PC-3 (cell line): ENCODE results near the gene WHAMM. TPM values are rescaled to one million over a fixed set of nuclear protein-coding genes. Genes with fewer than 3 reads are reported as not detected.
"Not testable (repeated sequence)": the region's sequence is repeated elsewhere in the genome, so short reads cannot be mapped to it uniquely, and the experiment has no call there.

Experiments
- ATAC-seq: fragments of 200-7000 bp; cut with Tn5 transposase; 2 replicates; pipeline ENCODE4 v1.9.1; 2020; ENCODE audit warnings: mild to moderate bottlenecking, moderate library complexity
- BruUV-seq: library from RNA; stranded (reverse); fragments of 400-500 nt; replicated peaks from 2 replicates; lab custom pipeline; 2021; lab: Mats Ljungman, UMichigan
- CTCF ChIA-PET: fragments of 300-600 bp; sonication (Branson Sonifier 250); formaldehyde crosslinking; loops from one replicate; lab custom pipeline; 2022; ENCODE audit warnings: antibody characterized with exemption; lab: Charles Lee
- POLR2A ChIA-PET: fragments of 300-600 bp; sonication (Branson Sonifier 250); formaldehyde crosslinking; loops from one replicate; lab custom pipeline; 2022; ENCODE audit warnings: antibody characterized with exemption; ENCODE audit not compliant: unreplicated experiment; lab: Charles Lee
- DNase-seq: peaks from one replicate; pipeline ENCODE4 v3.0.0-alpha.2; 2015
- H2AFZ ChIP-seq: fragments of 300-600 bp; sonication (generic); 2 replicates; pipeline ENCODE4 v1.6.0; 2016; ENCODE audit warnings: antibody characterized with exemption, low read length
- H3F3A ChIP-seq: fragments of 300-600 bp; sonication (generic); one replicate; pipeline ENCODE4 v1.6.0; 2017; ENCODE audit warnings: antibody characterized with exemption, low read length, control low read depth, mild to moderate bottlenecking; ENCODE audit not compliant: unreplicated experiment
- H3K27ac ChIP-seq: fragments of 300-600 bp; sonication (generic); 2 replicates; pipeline ENCODE4 v1.5.1; 2016; ENCODE audit warnings: mild to moderate bottlenecking, low read length
- H3K27me3 ChIP-seq: fragments of 300-600 bp; sonication (generic); 2 replicates; pipeline ENCODE4 v1.6.1; 2016; ENCODE audit warnings: low read length, mixed read lengths
- H3K36me3 ChIP-seq: fragments of 300-600 bp; sonication (generic); 2 replicates; pipeline ENCODE4 v1.6.1; 2016; ENCODE audit warnings: low read depth, mixed run types, low read length, mixed read lengths
- H3K4me1 ChIP-seq: fragments of 300-600 bp; sonication (generic); 2 replicates; pipeline ENCODE4 v1.5.1; 2016; ENCODE audit warnings: low read length; ENCODE audit not compliant: insufficient read depth
- H3K4me2 ChIP-seq: fragments of 300-600 bp; sonication (generic); 2 replicates; pipeline ENCODE4 v1.6.0; 2016; ENCODE audit warnings: low read length
- H3K4me3 ChIP-seq: fragments of 300-600 bp; sonication (generic); 2 replicates; pipeline ENCODE4 v1.5.1; 2016; ENCODE audit warnings: mild to moderate bottlenecking, low read length, mixed read lengths
- H3K79me2 ChIP-seq: fragments of 300-600 bp; sonication (generic); 2 replicates; pipeline ENCODE4 v1.6.1; 2017; ENCODE audit warnings: low read length, mixed read lengths
- H3K9ac ChIP-seq: fragments of 300-600 bp; sonication (generic); 2 replicates; pipeline ENCODE4 v1.6.0; 2016; ENCODE audit warnings: mild to moderate bottlenecking, low read length
- H3K9me2 ChIP-seq: fragments of 300-600 bp; sonication (generic); replicated peaks from 2 replicates; pipeline ENCODE4 v1.6.1; 2016; ENCODE audit warnings: mixed run types, low read length, mixed read lengths
- H3K9me3 ChIP-seq: fragments of 300-600 bp; sonication (generic); 2 replicates; pipeline ENCODE4 v1.6.1; 2016; ENCODE audit warnings: low read length, mixed read lengths
- H4K20me1 ChIP-seq: fragments of 300-600 bp; sonication (generic); 2 replicates; pipeline ENCODE4 v1.6.1; 2016; ENCODE audit warnings: low read length, mixed read lengths
- CTCF ChIP-seq: fragments of 300-600 bp; sonication (generic); conservative IDR thresholded peaks from 2 replicates; pipeline ENCODE4 v1.5.1; 2017; ENCODE audit warnings: antibody characterized with exemption, low read depth, mild to moderate bottlenecking, low read length
- EZH2 ChIP-seq: fragments of 300-600 bp; sonication (generic); IDR thresholded peaks from one replicate; pipeline ENCODE4 v1.6.1; 2017; ENCODE audit warnings: antibody characterized with exemption, mild to moderate bottlenecking, low read length; ENCODE audit not compliant: unreplicated experiment
- EZH2phosphoT487 ChIP-seq: fragments of 300-600 bp; sonication (generic); IDR thresholded peaks from 2 replicates; pipeline ENCODE4 v1.6.1; 2018; ENCODE audit warnings: mild to moderate bottlenecking, antibody characterized with exemption, low read length, borderline replicate concordance
- intact Hi-C: fragments of 100-400 bp; cut with micrococcal nuclease; formaldehyde crosslinking; loops from 2 replicates; pipeline ENCODE4 v1.9.0; 2023
- total RNA-seq: library from RNA; depleted of rRNA; stranded (reverse); fragments of >200 nt; gene quantifications from 2 replicates; pipeline ENCODE4 v1.2.3, GENCODE V29; 2014

Gene WHAMM
- total RNA-seq, 1 experiment from 2014 or later = 4.6 TPM

GRCh38 chr15:82858932-82859331 is 49.5 kb downstream of the WHAMM start:
- H3K4me3 ChIP-seq = no peak overlapping the region
- H3K9ac ChIP-seq = no peak overlapping the region
- H2AFZ ChIP-seq = no peak overlapping the region
- intact Hi-C loops = no loop called here
- H3K36me3 ChIP-seq = no peaks in the 10 kb centered on the region
- ChIA-PET POLR2A (no interaction called here), CTCF (no interaction called here)
- H3K27me3 ChIP-seq = no peaks in the 10 kb centered on the region
- ATAC-seq (no peak), DNase-seq (no peak)
- no peaks in the 10 kb centered on the region for H3K9me2 ChIP-seq
- no peak for TF ChIP-seq EZH2phosphoT487
- no peaks in the 10 kb centered on the region for H4K20me1 ChIP-seq
- no peak overlapping the region for H3K4me2 ChIP-seq
- no peaks in the 10 kb centered on the region for H3K4me1 ChIP-seq
- H3K79me2 ChIP-seq = no peaks in the 10 kb centered on the region
- no peaks in the 10 kb centered on the region for H3F3A ChIP-seq
- BruUV-seq = no TSS peak
- H3K27ac ChIP-seq = no peak overlapping the region
- no peaks in the 10 kb centered on the region for H3K9me3 ChIP-seq

DNA sequence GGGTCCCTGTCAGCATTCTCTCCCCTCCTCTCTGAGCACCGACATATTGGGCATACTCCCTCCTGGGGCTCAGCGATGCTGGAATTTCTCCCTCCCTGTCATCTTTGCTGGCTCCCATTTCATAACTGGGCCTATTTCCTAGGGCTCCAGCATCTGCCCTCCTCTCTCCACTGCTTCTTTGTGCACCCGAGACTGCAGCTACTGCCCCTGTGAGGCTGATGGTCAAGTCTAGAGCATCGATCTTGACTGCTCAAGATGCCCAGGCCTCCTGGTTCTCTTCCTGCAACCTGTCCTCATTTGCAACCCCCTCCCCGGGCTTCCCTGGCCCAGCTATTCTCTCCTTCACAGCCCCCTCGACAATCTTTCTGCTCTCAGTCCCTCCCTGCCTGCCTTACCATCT is 53.5 kb downstream of the WHAMM start:
- no peaks in the 10 kb centered on the region for H3K79me2 ChIP-seq
- no peaks in the 10 kb centered on the region for H3K27me3 ChIP-seq
- POLR2A ChIA-PET = no interaction called here
- no peak overlapping the region for H3K27ac ChIP-seq
- H3K9ac ChIP-seq = no peak overlapping the region
- no peaks in the 10 kb centered on the region for H4K20me1 ChIP-seq
- intact Hi-C loops = no loop called here
- no peak overlapping the region for H3K4me3 ChIP-seq
- BruUV-seq = no TSS peak
- no peaks in the 10 kb centered on the region for H3K36me3 ChIP-seq
- DNase-seq = no peak
- H3K4me2 ChIP-seq = no peak overlapping the region
- TF ChIP-seq EZH2 = no peak
- TF ChIP-seq EZH2phosphoT487 = no peak
- no peak for TF ChIP-seq CTCF
- no peaks in the 10 kb centered on the region for H3K9me2 ChIP-seq
- CTCF ChIA-PET = no interaction called here
- H2AFZ ChIP-seq = no peak overlapping the region
- H3K4me1 ChIP-seq = no peaks in the 10 kb centered on the region
- ATAC-seq = no peak
- no peaks in the 10 kb centered on the region for H3K9me3 ChIP-seq
- no peaks in the 10 kb centered on the region for H3F3A ChIP-seq

GRCh38 chr15:82864967-82865366 is 55.5 kb downstream of the WHAMM start:
- no peaks in the 10 kb centered on the region for H3K36me3 ChIP-seq
- no peak overlapping the region for H3K27ac ChIP-seq
- H3K79me2 ChIP-seq = no peaks in the 10 kb centered on the region
- no peak overlapping the region for H3K4me3 ChIP-seq
- no TSS peak for BruUV-seq
- no peak overlapping the region for H3K9ac ChIP-seq
- ATAC-seq (no peak), DNase-seq (no peak)
- no peaks in the 10 kb centered on the region for H3K9me2 ChIP-seq
- H4K20me1 ChIP-seq = no peaks in the 10 kb centered on the region
- CTCF ChIA-PET = no interaction called here
- intact Hi-C loops = no loop called here
- H3K4me1 ChIP-seq = no peaks in the 10 kb centered on the region
- H3K9me3 ChIP-seq = no peaks in the 10 kb centered on the region
- H3F3A ChIP-seq = no peaks in the 10 kb centered on the region
- TF ChIP-seq CTCF (no peak), EZH2phosphoT487 (no peak), EZH2 (no peak)
- H3K27me3 ChIP-seq = no peaks in the 10 kb centered on the region
- H2AFZ ChIP-seq = no peak overlapping the region
- POLR2A ChIA-PET = no interaction called here
- H3K4me2 ChIP-seq = no peak overlapping the region

- POLR2A ChIA-PET, H3K79me2 ChIP-seq, H3K4me1 ChIP-seq, H4K20me1 ChIP-seq, H3F3A ChIP-seq, H3K9me3 ChIP-seq, H2AFZ ChIP-seq, H3K9me2 ChIP-seq, H3K9ac ChIP-seq, CTCF ChIA-PET, ATAC-seq, BruUV-seq, intact Hi-C loops, H3K36me3 ChIP-seq, H3K27ac ChIP-seq, H3K4me3 ChIP-seq, H3K4me2 ChIP-seq, DNase-seq, H3K27me3 ChIP-seq: not testable (repeated sequence)
Observed at GRCh38 chr15:82865581-82865980, 56.2 kb downstream of the WHAMM start.

- H3K9ac ChIP-seq, H3K27ac ChIP-seq, ATAC-seq, H3K4me1 ChIP-seq, H3K79me2 ChIP-seq, DNase-seq, BruUV-seq, H3K27me3 ChIP-seq, H3K9me2 ChIP-seq, H3F3A ChIP-seq, H2AFZ ChIP-seq, CTCF ChIA-PET, intact Hi-C loops, H3K9me3 ChIP-seq, H3K36me3 ChIP-seq, POLR2A ChIA-PET, H3K4me2 ChIP-seq, H3K4me3 ChIP-seq, H4K20me1 ChIP-seq: not testable (repeated sequence)
Observed at GRCh38 chr15:82865981-82866380, 56.6 kb downstream of the WHAMM start.
